ENCODE measurements around the gene NME1. TPM values are rescaled to one million over a fixed set of nuclear protein-coding genes. Genes with fewer than 3 reads are reported as not detected.
"Not testable (repeated sequence)": the region's sequence is repeated elsewhere in the genome, so short reads cannot be mapped to it uniquely, and the experiment has no call there.

NME1 gene
- total RNA-seq, 2 experiments from 2014 or later: 259 to 263 TPM

- CTCF ChIA-PET: interaction anchor here (0.6 to 1.6 kb wide), 2 partner anchors 31 to 123 kb away, joined by 4 to 7 read pairs; partner anchors contain the start of gene NME1
- H3K9me3 Mint-ChIP-seq; H3K27me3 Mint-ChIP-seq (ENCODE audit: low read depth); DNase-seq; H3K36me3 Mint-ChIP-seq (ENCODE audit: low read depth); H3K4me3 Mint-ChIP-seq: not testable (repeated sequence)
- H3K27ac Mint-ChIP-seq: peak overlapping the region; percentile 99
- H3K4me1 Mint-ChIP-seq (ENCODE audit: low read depth): peaks cover 33% of the 10 kb centered on the region
- intact Hi-C loops (cut with micrococcal nuclease): loop anchor here (5.0 kb wide), 2 partner anchors 205 to 305 kb away; no protein-coding TSS in a partner anchor
Observed at GRCh38 chr17:51122473-51123115, 30.8 kb upstream of the NME1 start.

DNA sequence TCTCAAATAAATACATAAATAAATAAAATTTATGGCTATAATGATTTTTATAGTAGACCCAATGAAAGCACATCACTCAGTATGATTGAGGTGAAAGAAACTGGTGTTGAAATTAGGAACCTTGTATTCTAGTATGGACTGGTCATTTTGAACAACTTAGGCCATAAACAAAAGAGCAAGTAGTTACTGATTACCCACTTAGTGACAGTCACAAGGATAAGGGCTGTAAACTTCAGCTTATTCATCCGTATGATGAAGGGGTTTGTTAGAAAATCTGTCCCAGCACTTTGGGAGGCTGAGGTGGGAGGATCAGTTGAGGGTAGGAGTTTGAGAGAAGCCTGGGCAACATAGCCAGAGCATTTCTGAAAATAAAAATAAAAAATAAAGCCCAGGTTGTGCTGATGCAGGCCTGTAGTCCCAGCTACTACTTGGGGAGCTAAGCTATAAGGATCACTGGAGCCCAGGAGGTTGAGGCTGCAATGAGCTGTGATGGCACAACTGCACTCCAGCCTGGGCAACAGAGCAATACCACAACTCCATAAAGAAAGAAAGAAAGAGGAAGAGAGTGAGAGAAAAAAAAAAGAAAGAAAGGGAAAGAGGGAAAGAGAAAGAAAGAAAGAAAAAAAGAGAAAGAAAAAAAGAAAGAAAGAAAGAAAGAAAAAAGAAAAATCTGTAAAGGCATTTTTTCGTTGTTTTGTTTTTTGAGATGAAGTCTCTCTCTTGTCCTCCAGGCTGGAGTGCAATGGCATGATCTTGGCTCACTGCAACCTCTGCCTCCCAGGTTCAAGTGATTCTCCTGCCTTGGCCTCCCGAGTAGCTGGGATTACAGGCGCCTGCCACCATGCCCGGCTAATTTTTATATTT, 28.5 kb upstream of the NME1 start:
- peaks cover 2% of the 10 kb centered on the region for H3K36me3 Mint-ChIP-seq (ENCODE audit: low read depth)
- DNase-seq: no peak
- H3K4me3 Mint-ChIP-seq: no peak overlapping the region
- no peak overlapping the region for H3K27ac Mint-ChIP-seq
- intact Hi-C loops (cut with micrococcal nuclease): loop anchor here (5.0 kb wide), 2 partner anchors 208 to 302 kb away; no protein-coding TSS in a partner anchor
- peaks cover 17% of the 10 kb centered on the region for H3K4me1 Mint-ChIP-seq (ENCODE audit: low read depth)
- H3K9me3 Mint-ChIP-seq: no peaks in the 10 kb centered on the region
- no peaks in the 10 kb centered on the region for H3K27me3 Mint-ChIP-seq (ENCODE audit: low read depth)
- CTCF ChIA-PET: no interaction called here

DNA sequence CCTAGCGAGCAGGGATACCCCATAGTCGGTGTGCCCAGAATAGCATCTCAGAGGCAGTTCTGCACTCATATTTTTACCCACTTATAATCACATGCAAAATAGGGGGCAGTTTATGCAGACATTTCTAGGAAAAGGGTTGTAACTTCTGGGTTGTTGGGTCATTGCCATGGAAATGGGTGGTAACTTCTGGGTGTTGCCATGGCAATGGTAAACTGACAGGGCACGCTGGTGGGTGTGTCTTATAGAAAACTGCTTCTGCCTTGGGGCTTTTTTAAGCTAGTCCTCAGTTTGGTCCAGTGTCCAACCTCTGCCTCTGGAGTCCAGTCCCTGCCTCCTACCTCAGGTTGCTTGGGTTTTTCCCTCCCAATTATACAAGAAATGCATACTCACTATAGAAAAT, 25.3 kb upstream of the NME1 start:
- intact Hi-C loops (cut with micrococcal nuclease): no loop called here

DNA sequence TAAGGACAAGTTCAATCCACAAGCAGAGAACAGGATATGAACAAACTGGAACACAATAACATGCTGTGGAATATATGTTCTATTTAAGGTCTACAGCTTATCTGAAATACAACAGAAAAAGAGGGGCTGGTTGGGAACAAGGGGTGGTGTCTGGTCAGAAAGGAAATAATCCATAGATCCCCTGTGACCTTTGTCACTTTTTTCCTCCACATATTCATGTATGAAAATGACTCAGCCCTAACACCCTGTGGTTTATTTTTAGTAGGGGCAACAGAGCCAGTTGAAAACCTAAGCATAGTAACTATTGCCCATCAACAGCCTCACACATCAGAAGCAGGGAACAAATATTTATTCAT, 20.4 kb upstream of the NME1 start:
- H3K4me1 Mint-ChIP-seq (ENCODE audit: low read depth): peaks cover 7% of the 10 kb centered on the region
- intact Hi-C loops (cut with micrococcal nuclease): no loop called here
- H3K9me3 Mint-ChIP-seq: no peaks in the 10 kb centered on the region
- CTCF ChIA-PET: no interaction called here
- H3K4me3 Mint-ChIP-seq: no peak overlapping the region
- H3K27ac Mint-ChIP-seq: no peak overlapping the region
- H3K36me3 Mint-ChIP-seq (ENCODE audit: low read depth): no peaks in the 10 kb centered on the region
- no peaks in the 10 kb centered on the region for H3K27me3 Mint-ChIP-seq (ENCODE audit: low read depth)
- DNase-seq: no peak

More for the DNA sequence above, 25.3 kb upstream of the NME1 start:
- no peaks in the 10 kb centered on the region for H3K9me3 Mint-ChIP-seq
- H3K4me3 Mint-ChIP-seq: no peak overlapping the region
- H3K27me3 Mint-ChIP-seq (ENCODE audit: low read depth): no peaks in the 10 kb centered on the region
- CTCF ChIA-PET: no interaction called here
- H3K27ac Mint-ChIP-seq: no peak overlapping the region
- peaks cover 3% of the 10 kb centered on the region for H3K4me1 Mint-ChIP-seq (ENCODE audit: low read depth)
- no peak for DNase-seq
- H3K36me3 Mint-ChIP-seq (ENCODE audit: low read depth): no peaks in the 10 kb centered on the region

GRCh38 chr17:51133365-51133764, 20.0 kb upstream of the NME1 start:
- Mint-ChIP-seq H3K9me3 (no peaks in the 10 kb centered on the region), H3K4me1 (ENCODE audit: low read depth) (peaks cover 7% of the 10 kb centered on the region), H3K4me3 (no peak overlapping the region), H3K36me3 (ENCODE audit: low read depth) (no peaks in the 10 kb centered on the region), H3K27me3 (ENCODE audit: low read depth) (no peaks in the 10 kb centered on the region), H3K27ac (no peak overlapping the region)
- DNase-seq: no peak
- CTCF ChIA-PET: no interaction called here
- intact Hi-C loops (cut with micrococcal nuclease): no loop called here

DNA sequence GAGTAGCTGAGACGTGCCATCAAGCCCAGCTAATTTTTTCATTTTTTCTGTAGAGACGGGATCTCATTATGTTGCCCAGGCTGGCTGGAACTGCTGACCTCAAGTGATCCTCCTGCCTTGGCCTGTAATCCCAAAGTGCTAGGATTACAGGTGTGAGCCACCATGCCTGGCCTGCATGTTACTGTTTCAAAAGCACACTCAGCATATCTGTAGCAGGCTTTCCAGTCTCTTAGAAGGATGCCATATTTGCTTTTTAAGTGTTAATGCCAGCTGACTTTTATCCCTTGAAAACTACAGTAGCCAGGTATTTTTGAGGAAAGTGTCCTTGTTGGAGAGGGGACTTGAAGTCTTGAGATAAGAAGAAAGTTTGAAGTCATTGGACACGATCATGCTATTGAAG, 17.4 kb upstream of the NME1 start:
- CTCF ChIA-PET: no interaction called here
- peaks cover 7% of the 10 kb centered on the region for H3K4me1 Mint-ChIP-seq (ENCODE audit: low read depth)
- H3K27ac Mint-ChIP-seq: no peak overlapping the region
- intact Hi-C loops (cut with micrococcal nuclease): no loop called here
- no peaks in the 10 kb centered on the region for H3K36me3 Mint-ChIP-seq (ENCODE audit: low read depth)
- H3K9me3 Mint-ChIP-seq: no peaks in the 10 kb centered on the region
- H3K27me3 Mint-ChIP-seq (ENCODE audit: low read depth): no peaks in the 10 kb centered on the region
- DNase-seq: no peak
- H3K4me3 Mint-ChIP-seq: no peak overlapping the region

- intact Hi-C loops (cut with micrococcal nuclease): no loop called here
- Mint-ChIP-seq H3K4me1 (ENCODE audit: low read depth) (peaks cover 9% of the 10 kb centered on the region), H3K27me3 (ENCODE audit: low read depth) (no peaks in the 10 kb centered on the region), H3K4me3 (no peak overlapping the region), H3K9me3 (no peaks in the 10 kb centered on the region), H3K27ac (no peak overlapping the region), H3K36me3 (ENCODE audit: low read depth) (no peaks in the 10 kb centered on the region)
- CTCF ChIA-PET: interaction anchor here (1.6 to 2.1 kb wide), 2 partner anchors 11 to 155 kb away, joined by 3 to 10 read pairs; partner anchors contain the start of gene NME1
- DNase-seq: no peak
Observed at GRCh38 chr17:51142597-51142996, 10.8 kb upstream of the NME1 start.

- Mint-ChIP-seq H3K4me1 (ENCODE audit: low read depth) (peaks cover 14% of the 10 kb centered on the region), H3K9me3 (no peaks in the 10 kb centered on the region), H3K27me3 (ENCODE audit: low read depth) (no peaks in the 10 kb centered on the region), H3K4me3 (no peak overlapping the region), H3K36me3 (ENCODE audit: low read depth) (no peaks in the 10 kb centered on the region), H3K27ac (no peak overlapping the region)
- intact Hi-C loops (cut with micrococcal nuclease): no loop called here
- DNase-seq: no peak
- CTCF ChIA-PET: interaction anchor here (2.1 kb wide), 1 partner anchor 9 kb away, joined by 10 read pairs; the partner anchor contains the start of gene NME1
Observed at GRCh38 chr17:51144266-51145022, 8.9 kb upstream of the NME1 start.

DNA sequence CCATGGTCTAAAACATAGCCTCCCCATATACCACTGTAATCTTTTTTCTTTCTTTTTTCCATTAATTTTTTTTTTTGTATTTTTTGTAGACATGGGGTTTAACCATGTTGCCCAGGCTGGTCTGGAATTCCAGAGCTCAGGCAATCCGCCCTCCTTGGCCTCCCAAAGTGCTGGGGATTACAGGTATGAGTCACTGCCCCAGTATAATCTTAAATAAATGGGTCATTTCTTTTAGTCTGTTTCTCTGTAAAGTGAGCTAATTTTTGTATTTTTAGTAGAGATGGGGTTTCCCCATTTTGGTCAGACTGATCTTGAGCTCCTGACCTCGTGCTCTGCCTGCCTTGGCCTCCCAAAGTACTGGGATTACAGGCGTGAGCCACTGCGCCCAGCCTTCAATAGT, 5.7 kb upstream of the NME1 start:
- intact Hi-C loops (cut with micrococcal nuclease): loop anchor here (1.0 kb wide), 1 partner anchor 26 kb away; no protein-coding TSS in a partner anchor
- Mint-ChIP-seq H3K4me1 (ENCODE audit: low read depth) (peaks cover 14% of the 10 kb centered on the region), H3K9me3 (no peaks in the 10 kb centered on the region), H3K27ac (no peak overlapping the region), H3K27me3 (ENCODE audit: low read depth) (no peaks in the 10 kb centered on the region), H3K4me3 (no peak overlapping the region), H3K36me3 (ENCODE audit: low read depth) (no peaks in the 10 kb centered on the region)
- CTCF ChIA-PET: interaction anchor here (0.6 kb wide), 1 partner anchor 703 kb away, joined by 3 read pairs; no protein-coding TSS in a partner anchor
- DNase-seq: no peak

DNA sequence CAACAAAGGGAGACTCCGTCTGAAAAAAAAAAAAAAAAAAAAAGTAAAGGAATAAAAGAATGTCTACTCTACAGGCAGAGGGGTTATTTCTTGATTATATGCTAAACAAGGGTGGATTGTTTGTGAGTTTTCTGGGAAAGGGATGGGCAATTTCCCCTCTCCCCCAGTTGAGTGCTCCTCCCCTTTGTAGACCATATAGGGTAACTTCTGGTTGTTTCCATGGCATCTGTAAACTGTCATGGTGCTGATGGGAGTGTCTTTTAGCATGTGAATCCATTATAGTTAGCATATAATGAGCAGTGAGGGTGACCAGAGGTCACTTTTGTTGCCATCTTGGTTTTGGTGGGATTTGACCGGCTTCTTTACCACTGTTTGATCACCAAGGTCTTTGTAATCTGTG, 4.2 kb upstream of the NME1 start:
- Mint-ChIP-seq H3K4me3 (no peak overlapping the region), H3K4me1 (ENCODE audit: low read depth) (peaks cover 14% of the 10 kb centered on the region), H3K36me3 (ENCODE audit: low read depth) (no peaks in the 10 kb centered on the region), H3K27me3 (ENCODE audit: low read depth) (no peaks in the 10 kb centered on the region), H3K9me3 (no peaks in the 10 kb centered on the region), H3K27ac (no peak overlapping the region)
- intact Hi-C loops (cut with micrococcal nuclease): no loop called here
- CTCF ChIA-PET: interaction anchor here (0.6 kb wide), 1 partner anchor 148 kb away, joined by 3 read pairs; no protein-coding TSS in a partner anchor
- DNase-seq: no peak

GRCh38 chr17:51150932-51151331, 2.4 kb upstream of the NME1 start:
- CTCF ChIA-PET: interaction anchor here (1.8 kb wide), 1 partner anchor 149 kb away, joined by 7 read pairs; no protein-coding TSS in a partner anchor
- H3K27me3 Mint-ChIP-seq (ENCODE audit: low read depth): no peaks in the 10 kb centered on the region
- no peak overlapping the region for H3K4me3 Mint-ChIP-seq
- peaks cover 7% of the 10 kb centered on the region for H3K36me3 Mint-ChIP-seq (ENCODE audit: low read depth)
- intact Hi-C loops (cut with micrococcal nuclease): loop anchor here (5.0 to 10.0 kb wide), 2 partner anchors 444 to 606 kb away; partner anchors contain the start of genes ANKRD40 and SPATA20
- H3K27ac Mint-ChIP-seq: no peak overlapping the region
- peaks cover 23% of the 10 kb centered on the region for H3K4me1 Mint-ChIP-seq (ENCODE audit: low read depth)
- no peaks in the 10 kb centered on the region for H3K9me3 Mint-ChIP-seq
- no peak for DNase-seq

DNA sequence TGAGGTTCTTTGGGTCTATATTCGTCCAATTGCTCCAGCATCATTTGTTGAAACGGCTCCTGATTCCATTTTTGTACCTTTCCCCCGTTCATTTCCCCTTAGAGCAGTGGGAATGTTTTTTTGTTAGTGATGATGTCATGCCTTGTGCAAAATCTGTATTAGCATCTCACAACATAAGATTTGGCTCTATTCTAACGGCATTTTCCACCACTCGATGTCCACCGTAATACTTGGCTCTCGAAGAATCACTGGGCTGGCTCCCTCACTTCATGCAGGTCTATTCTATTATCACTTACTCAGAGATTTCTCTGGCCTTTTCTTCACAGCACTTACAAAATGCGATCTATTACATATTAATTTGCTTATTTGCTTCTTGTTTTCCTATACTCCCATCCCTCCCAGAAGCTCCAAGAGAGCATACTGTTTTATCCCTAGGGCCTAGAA, 571 bp upstream of the NME1 start:
- Mint-ChIP-seq H3K4me3 (no peak overlapping the region), H3K4me1 (ENCODE audit: low read depth) (peaks cover 26% of the 10 kb centered on the region), H3K36me3 (ENCODE audit: low read depth) (peaks cover 25% of the 10 kb centered on the region), H3K9me3 (no peaks in the 10 kb centered on the region), H3K27ac (no peak overlapping the region), H3K27me3 (ENCODE audit: low read depth) (no peaks in the 10 kb centered on the region)
- intact Hi-C loops (cut with micrococcal nuclease): loop anchor here (1.0 to 10.0 kb wide), 13 partner anchors 14 to 608 kb away; partner anchors contain the start of genes ANKRD40, MBTD1, NME2 and SPATA20
- DNase-seq: no peak
- CTCF ChIA-PET: interaction anchor here (0.7 to 2.9 kb wide), 25 partner anchors 9 to 339 kb away, joined by 3 to 49 read pairs (median 4); partner anchors contain the start of genes NME2 and SPAG9

Data from activated naive CD4-positive, alpha-beta T cell treated with anti-CD3 and anti-CD28 coated beads for 36 hours (primary cell).